Hindlimb muscle (tissue), 1 donor: ENCODE measurements around the gene HMGCLL1. TPM values are rescaled to one million over a fixed set of nuclear protein-coding genes. Genes with fewer than 3 reads are reported as not detected.

Experiments used
- DNase-seq: peaks from one replicate; pipeline ENCODE4 v3.0.0-alpha.2; 2013
- polyA plus RNA-seq: library from polyadenylated mRNA; unstranded; fragments of 120-200 nt; gene quantifications from one replicate; pipeline ENCODE4 v1.2.1, GENCODE V29; 2013; ENCODE audit not compliant: insufficient read length

HMGCLL1 gene
- polyA plus RNA-seq, 1 donor = 7.3 TPM

GRCh38 chr6:55531496-55531895 lies 47.5 kb downstream of the HMGCLL1 start:
- no peak for DNase-seq

- DNase-seq = no peak
Measured at GRCh38 chr6:55530931-55531330, 48.1 kb downstream of the HMGCLL1 start.

GRCh38 chr6:55528624-55529023 lies 50.4 kb downstream of the HMGCLL1 start:
- DNase-seq = no peak

- DNase-seq = no peak
Measured at GRCh38 chr6:55524441-55524840, 54.6 kb downstream of the HMGCLL1 start.

- peak; percentile 34 for DNase-seq
Measured at GRCh38 chr6:55518529-55519060, 60.4 kb downstream of the HMGCLL1 start.

GRCh38 chr6:55516736-55517135 lies 62.3 kb downstream of the HMGCLL1 start:
- DNase-seq = no peak

GRCh38 chr6:55512904-55513303 lies 66.1 kb downstream of the HMGCLL1 start:
- DNase-seq = no peak

GRCh38 chr6:55511122-55511800 lies 67.7 kb downstream of the HMGCLL1 start:
- no peak for DNase-seq

- no peak for DNase-seq
Measured at GRCh38 chr6:55499591-55499990, 79.4 kb downstream of the HMGCLL1 start.

- no peak for DNase-seq
Measured at GRCh38 chr6:55497694-55498093, 81.3 kb downstream of the HMGCLL1 start.

- no peak for DNase-seq
Measured at GRCh38 chr6:55496201-55496600, 82.8 kb downstream of the HMGCLL1 start.

GRCh38 chr6:55495277-55495676 lies 83.7 kb downstream of the HMGCLL1 start:
- no peak for DNase-seq

GRCh38 chr6:55494411-55494810 lies 84.6 kb downstream of the HMGCLL1 start:
- DNase-seq = no peak

GRCh38 chr6:55492259-55492658 lies 86.7 kb downstream of the HMGCLL1 start:
- no peak for DNase-seq

GRCh38 chr6:55490871-55491270 lies 88.1 kb downstream of the HMGCLL1 start:
- DNase-seq = no peak

- no peak for DNase-seq
Measured at GRCh38 chr6:55474382-55474781, 104.6 kb downstream of the HMGCLL1 start.

GRCh38 chr6:55473722-55474121 lies 105.3 kb downstream of the HMGCLL1 start:
- DNase-seq = no peak

GRCh38 chr6:55469951-55470366 lies 109.0 kb downstream of the HMGCLL1 start:
- no peak for DNase-seq

GRCh38 chr6:55456016-55456415 lies 123.0 kb downstream of the HMGCLL1 start:
- DNase-seq = no peak

- no peak for DNase-seq
Measured at GRCh38 chr6:55450005-55450404, 129.0 kb downstream of the HMGCLL1 start.

- DNase-seq = no peak
Measured at GRCh38 chr6:55449225-55449624, 129.8 kb downstream of the HMGCLL1 start.

- DNase-seq = no peak
Measured at GRCh38 chr6:55448451-55448850, 130.5 kb downstream of the HMGCLL1 start.

- no peak for DNase-seq
Measured at GRCh38 chr6:55447891-55448290, 131.1 kb downstream of the HMGCLL1 start.

GRCh38 chr6:55445648-55446204 lies 133.3 kb downstream of the HMGCLL1 start:
- peak; percentile 50 for DNase-seq
